ENCODE measurements around the gene PRPF40A.

Gene PRPF40A

DNA sequence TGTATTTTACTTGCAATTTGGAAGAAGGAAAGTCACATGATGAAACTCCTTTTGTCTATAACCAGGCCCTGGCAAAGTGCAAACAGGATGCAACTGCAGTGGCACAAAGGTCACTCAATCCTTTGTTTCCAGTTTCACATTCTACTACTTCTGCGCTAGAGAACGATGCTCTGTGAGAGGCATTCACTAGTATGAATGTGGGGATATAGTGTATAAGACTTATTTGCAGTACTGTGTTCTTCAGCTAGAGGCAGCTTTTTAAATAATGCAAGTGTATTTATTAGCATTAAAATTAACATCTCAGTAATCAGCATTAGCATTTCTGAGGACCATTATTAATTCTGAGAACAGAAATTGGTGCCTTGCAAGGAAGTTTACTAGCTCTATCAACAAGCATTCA, 68.9 kb downstream of the PRPF40A start:
- Histone ChIP-seq H3K4me3 (replicated peaks; ENCODE audit: insufficient read depth, low read length) (no peak overlapping the region), H3K27ac (replicated peaks) (no peak overlapping the region), H3K27me3 (ENCODE audit: insufficient read depth, poor library complexity, severe bottlenecking) (no peaks in the 10 kb centered on the region)
- 0 out of 2 replicates have a peak, but pooled peaks have one; percentile 0 for TF ChIP-seq POLR2AphosphoS5 (IDR thresholded peaks at IDR 0.05; ENCODE audit: low read depth)
- TF ChIP-seq, protein P1, sequence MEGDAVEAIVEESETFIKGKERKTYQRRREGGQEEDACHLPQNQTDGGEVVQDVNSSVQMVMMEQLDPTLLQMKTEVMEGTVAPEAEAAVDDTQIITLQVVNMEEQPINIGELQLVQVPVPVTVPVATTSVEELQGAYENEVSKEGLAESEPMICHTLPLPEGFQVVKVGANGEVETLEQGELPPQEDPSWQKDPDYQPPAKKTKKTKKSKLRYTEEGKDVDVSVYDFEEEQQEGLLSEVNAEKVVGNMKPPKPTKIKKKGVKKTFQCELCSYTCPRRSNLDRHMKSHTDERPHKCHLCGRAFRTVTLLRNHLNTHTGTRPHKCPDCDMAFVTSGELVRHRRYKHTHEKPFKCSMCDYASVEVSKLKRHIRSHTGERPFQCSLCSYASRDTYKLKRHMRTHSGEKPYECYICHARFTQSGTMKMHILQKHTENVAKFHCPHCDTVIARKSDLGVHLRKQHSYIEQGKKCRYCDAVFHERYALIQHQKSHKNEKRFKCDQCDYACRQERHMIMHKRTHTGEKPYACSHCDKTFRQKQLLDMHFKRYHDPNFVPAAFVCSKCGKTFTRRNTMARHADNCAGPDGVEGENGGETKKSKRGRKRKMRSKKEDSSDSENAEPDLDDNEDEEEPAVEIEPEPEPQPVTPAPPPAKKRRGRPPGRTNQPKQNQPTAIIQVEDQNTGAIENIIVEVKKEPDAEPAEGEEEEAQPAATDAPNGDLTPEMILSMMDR (IDR thresholded peaks at IDR 0.05; ENCODE audit: insufficient read depth, low read length), result no peak
- TF ChIP-seq SPI1 (IDR thresholded peaks at IDR 0.05; ENCODE audit: borderline replicate concordance, low read depth), result no peak
- DNase-seq (ENCODE audit: low read depth in 1 of 2, low spot score in 1 of 2), result no peak

DNA sequence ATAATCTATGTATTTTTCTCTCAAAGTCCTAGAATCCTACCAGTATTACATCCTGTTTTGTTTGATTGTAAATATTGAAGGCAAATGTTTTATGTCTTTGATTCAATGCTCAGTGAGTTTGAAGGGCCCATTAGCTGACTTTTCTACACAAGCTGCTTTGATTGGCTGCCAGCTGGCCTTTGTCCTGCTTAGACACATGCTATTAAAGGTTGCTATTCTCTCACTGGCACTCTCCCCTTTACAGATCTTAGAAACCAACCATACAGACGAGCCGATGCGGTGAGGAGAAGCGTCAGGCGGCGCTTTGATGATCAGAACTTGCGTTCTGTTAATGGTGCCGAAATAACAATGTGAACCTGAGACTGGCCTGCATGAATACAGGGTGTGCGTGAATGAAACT, 69.7 kb downstream of the PRPF40A start:
- H3K27ac ChIP-seq (replicated peaks), result no peak overlapping the region
- DNase-seq (ENCODE audit: low read depth in 1 of 2, low spot score in 1 of 2), result no peak

DNA sequence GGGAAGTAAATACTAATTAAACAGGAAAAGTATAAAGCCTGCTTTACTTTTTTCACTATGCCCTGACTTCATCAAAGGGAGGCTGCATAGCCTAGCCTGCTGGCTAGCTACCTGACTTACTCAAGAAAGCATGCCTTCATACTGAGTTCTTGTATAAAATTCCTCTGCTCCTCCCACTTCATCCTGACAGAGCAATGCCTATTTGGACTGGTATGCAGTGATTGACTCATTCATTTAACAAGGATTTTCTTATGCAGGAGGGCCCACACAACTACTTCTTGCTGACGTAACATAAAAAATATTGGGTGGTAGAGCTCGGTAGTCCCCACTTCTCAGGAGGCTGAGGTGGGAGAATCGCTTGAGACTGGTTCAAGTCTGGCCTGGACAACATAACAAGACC, 70.5 kb downstream of the PRPF40A start:
- Histone ChIP-seq H3K4me3 (replicated peaks; ENCODE audit: insufficient read depth, low read length) (no peak overlapping the region), H3K27ac (replicated peaks) (no peak overlapping the region), H3K27me3 (ENCODE audit: insufficient read depth, poor library complexity, severe bottlenecking) (no peaks in the 10 kb centered on the region)
- TF ChIP-seq POLR2AphosphoS5 (IDR thresholded peaks at IDR 0.05; ENCODE audit: low read depth) (no peak), SPI1 (IDR thresholded peaks at IDR 0.05; ENCODE audit: borderline replicate concordance, low read depth) (no peak), GABPA (IDR thresholded peaks at IDR 0.05; ENCODE audit: low read depth) (no peak)
- TF ChIP-seq, protein P2, sequence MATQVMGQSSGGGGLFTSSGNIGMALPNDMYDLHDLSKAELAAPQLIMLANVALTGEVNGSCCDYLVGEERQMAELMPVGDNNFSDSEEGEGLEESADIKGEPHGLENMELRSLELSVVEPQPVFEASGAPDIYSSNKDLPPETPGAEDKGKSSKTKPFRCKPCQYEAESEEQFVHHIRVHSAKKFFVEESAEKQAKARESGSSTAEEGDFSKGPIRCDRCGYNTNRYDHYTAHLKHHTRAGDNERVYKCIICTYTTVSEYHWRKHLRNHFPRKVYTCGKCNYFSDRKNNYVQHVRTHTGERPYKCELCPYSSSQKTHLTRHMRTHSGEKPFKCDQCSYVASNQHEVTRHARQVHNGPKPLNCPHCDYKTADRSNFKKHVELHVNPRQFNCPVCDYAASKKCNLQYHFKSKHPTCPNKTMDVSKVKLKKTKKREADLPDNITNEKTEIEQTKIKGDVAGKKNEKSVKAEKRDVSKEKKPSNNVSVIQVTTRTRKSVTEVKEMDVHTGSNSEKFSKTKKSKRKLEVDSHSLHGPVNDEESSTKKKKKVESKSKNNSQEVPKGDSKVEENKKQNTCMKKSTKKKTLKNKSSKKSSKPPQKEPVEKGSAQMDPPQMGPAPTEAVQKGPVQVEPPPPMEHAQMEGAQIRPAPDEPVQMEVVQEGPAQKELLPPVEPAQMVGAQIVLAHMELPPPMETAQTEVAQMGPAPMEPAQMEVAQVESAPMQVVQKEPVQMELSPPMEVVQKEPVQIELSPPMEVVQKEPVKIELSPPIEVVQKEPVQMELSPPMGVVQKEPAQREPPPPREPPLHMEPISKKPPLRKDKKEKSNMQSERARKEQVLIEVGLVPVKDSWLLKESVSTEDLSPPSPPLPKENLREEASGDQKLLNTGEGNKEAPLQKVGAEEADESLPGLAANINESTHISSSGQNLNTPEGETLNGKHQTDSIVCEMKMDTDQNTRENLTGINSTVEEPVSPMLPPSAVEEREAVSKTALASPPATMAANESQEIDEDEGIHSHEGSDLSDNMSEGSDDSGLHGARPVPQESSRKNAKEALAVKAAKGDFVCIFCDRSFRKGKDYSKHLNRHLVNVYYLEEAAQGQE (IDR thresholded peaks at IDR 0.05; ENCODE audit: insufficient replicate concordance, low read depth), result no peak
- TF ChIP-seq, protein P1 (IDR thresholded peaks at IDR 0.05; ENCODE audit: insufficient read depth, low read length), result no peak
- DNase-seq (ENCODE audit: low read depth in 1 of 2, low spot score in 1 of 2), result no peak

More for the DNA sequence above, 69.7 kb downstream of the PRPF40A start:
- H3K27me3 ChIP-seq (ENCODE audit: insufficient read depth, poor library complexity, severe bottlenecking), result no peaks in the 10 kb centered on the region
- no peak overlapping the region for H3K4me3 ChIP-seq (replicated peaks; ENCODE audit: insufficient read depth, low read length)
- TF ChIP-seq, protein P1 (IDR thresholded peaks at IDR 0.05; ENCODE audit: insufficient read depth, low read length), result no peak
- no peak for TF ChIP-seq GABPA (IDR thresholded peaks at IDR 0.05; ENCODE audit: low read depth)
- TF ChIP-seq, protein P2 (IDR thresholded peaks at IDR 0.05; ENCODE audit: insufficient replicate concordance, low read depth), result no peak
- no peak for TF ChIP-seq SPI1 (IDR thresholded peaks at IDR 0.05; ENCODE audit: borderline replicate concordance, low read depth)
- TF ChIP-seq POLR2AphosphoS5 (IDR thresholded peaks at IDR 0.05; ENCODE audit: low read depth), result no peak

DNA sequence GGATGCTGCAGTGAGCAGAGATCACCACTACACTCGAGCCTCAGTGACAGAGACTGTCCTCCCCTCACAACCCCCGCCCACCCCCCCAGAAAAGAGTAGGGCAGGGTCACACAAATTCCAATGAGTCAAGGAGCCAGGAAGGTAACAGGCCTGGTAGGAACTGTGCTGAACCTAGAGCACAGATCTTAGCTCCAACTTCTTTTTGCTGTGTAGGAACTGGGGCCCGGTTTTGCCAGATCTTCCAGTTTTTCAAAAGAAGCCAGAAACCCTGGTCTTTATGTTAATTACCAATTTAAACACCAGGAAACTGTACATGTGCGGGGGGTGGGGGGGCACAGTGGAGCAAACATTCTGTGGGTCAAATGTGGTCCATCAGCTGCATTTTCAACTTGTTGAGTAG, 71.0 kb downstream of the PRPF40A start:
- no peak overlapping the region for H3K27ac ChIP-seq (replicated peaks)
- TF ChIP-seq, protein P2 (IDR thresholded peaks at IDR 0.05; ENCODE audit: insufficient replicate concordance, low read depth), result no peak
- TF ChIP-seq, protein P1 (IDR thresholded peaks at IDR 0.05; ENCODE audit: insufficient read depth, low read length), result no peak
- TF ChIP-seq POLR2AphosphoS5 (IDR thresholded peaks at IDR 0.05; ENCODE audit: low read depth) (no peak), SPI1 (IDR thresholded peaks at IDR 0.05; ENCODE audit: borderline replicate concordance, low read depth) (no peak), GABPA (IDR thresholded peaks at IDR 0.05; ENCODE audit: low read depth) (no peak)
- no peak overlapping the region for H3K4me3 ChIP-seq (replicated peaks; ENCODE audit: insufficient read depth, low read length)
- no peaks in the 10 kb centered on the region for H3K27me3 ChIP-seq (ENCODE audit: insufficient read depth, poor library complexity, severe bottlenecking)
- DNase-seq (ENCODE audit: low read depth in 1 of 2, low spot score in 1 of 2), result no peak
